GM19397 (cell line): ENCODE measurements around the gene ARL15.

Source experiments
- ATAC-seq: cut with Tn5 transposase; IDR thresholded peaks from one replicate; pipeline ENCODE4 v1.9.1; 2021; ENCODE audit warnings: mild to moderate bottlenecking, moderate library complexity; ENCODE audit not compliant: unreplicated experiment

Gene ARL15

GRCh38 chr5:54162184-54162583 lies 148.2 kb downstream of the ARL15 start:
- no peak for ATAC-seq

GRCh38 chr5:54160329-54160728 lies 150.0 kb downstream of the ARL15 start:
- ATAC-seq = no peak

- no peak for ATAC-seq
Measured at GRCh38 chr5:54159893-54160195, 150.5 kb downstream of the ARL15 start.

- ATAC-seq = no peak
Measured at GRCh38 chr5:54159153-54159892, 151.1 kb downstream of the ARL15 start.

- ATAC-seq = no peak
Measured at GRCh38 chr5:54156577-54156976, 153.8 kb downstream of the ARL15 start.

GRCh38 chr5:54150841-54151240 lies 159.5 kb downstream of the ARL15 start:
- no peak for ATAC-seq

GRCh38 chr5:54148858-54149257 lies 161.5 kb downstream of the ARL15 start:
- no peak for ATAC-seq

- ATAC-seq = no peak
Measured at GRCh38 chr5:54148067-54148845, 162.1 kb downstream of the ARL15 start.

- ATAC-seq = no peak
Measured at GRCh38 chr5:54146916-54147315, 163.5 kb downstream of the ARL15 start.

GRCh38 chr5:54146390-54146789 lies 164.0 kb downstream of the ARL15 start:
- ATAC-seq = no peak

- ATAC-seq = no peak
Measured at GRCh38 chr5:54140247-54140840, 170.0 kb downstream of the ARL15 start.

- ATAC-seq = no peak
Measured at GRCh38 chr5:54136516-54137440, 173.6 kb downstream of the ARL15 start.

- no peak for ATAC-seq
Measured at GRCh38 chr5:54135042-54135441, 175.3 kb downstream of the ARL15 start.

- no peak for ATAC-seq
Measured at GRCh38 chr5:54133917-54134316, 176.5 kb downstream of the ARL15 start.

GRCh38 chr5:54120473-54120872 lies 189.9 kb downstream of the ARL15 start:
- no peak for ATAC-seq

GRCh38 chr5:54117957-54118356 lies 192.4 kb downstream of the ARL15 start:
- ATAC-seq = no peak

GRCh38 chr5:54115735-54116403 lies 194.5 kb downstream of the ARL15 start:
- ATAC-seq = no peak

- ATAC-seq = no peak
Measured at GRCh38 chr5:54113060-54113459, 197.3 kb downstream of the ARL15 start.

- ATAC-seq = no peak
Measured at GRCh38 chr5:54109626-54110330, 200.6 kb downstream of the ARL15 start.

- ATAC-seq = no peak
Measured at GRCh38 chr5:54108136-54108535, 202.2 kb downstream of the ARL15 start.
